GM19452 (cell line): Measurements from ENCODE around the gene UBE2L3.
"Not testable (repeated sequence)": the region's sequence is repeated elsewhere in the genome, so short reads cannot be mapped to it uniquely, and the experiment has no call there.

Source experiments
- ATAC-seq: cut with Tn5 transposase; IDR thresholded peaks from one replicate; pipeline ENCODE4 v1.9.1; 2021; ENCODE audit not compliant: unreplicated experiment

Gene UBE2L3

DNA sequence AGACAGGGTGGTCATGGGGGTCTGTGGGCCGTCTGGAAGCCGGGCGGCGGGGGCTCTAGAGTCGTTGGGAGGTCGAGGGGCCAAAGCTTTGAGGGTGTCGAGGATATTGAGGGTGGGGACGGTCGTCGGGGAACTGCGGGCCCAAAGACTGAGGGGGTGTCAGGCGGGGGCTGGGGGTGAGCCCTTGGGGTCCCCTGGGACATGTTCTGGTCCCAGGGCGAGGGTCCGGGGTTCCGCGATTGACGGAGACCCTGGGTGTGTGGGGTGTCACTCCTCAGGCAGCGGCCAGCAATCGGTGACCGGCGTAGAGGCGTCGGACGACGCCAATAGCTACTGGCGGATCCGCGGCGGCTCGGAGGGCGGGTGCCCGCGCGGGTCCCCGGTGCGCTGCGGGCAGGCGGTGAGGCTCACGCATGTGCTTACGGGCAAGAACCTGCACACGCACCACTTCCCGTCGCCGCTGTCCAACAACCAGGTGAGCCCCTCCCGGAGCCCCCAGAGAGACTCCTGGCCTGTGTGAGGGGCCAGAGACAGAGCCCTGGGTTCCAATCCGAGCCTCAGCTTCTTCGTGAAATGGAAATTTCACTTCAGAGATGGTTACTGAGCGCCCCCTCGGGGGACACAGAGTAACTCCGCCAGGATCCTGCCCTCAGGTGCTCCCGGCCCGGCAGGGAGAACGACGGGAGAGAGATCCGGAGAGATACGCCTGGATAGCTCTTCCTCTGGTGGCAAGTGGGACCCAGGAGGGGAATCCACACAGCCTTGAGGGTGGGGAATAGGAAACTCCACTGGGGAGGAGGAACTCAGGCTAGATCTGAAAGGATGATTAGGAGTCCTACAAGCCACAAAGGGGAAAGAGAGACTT, 75.3 kb downstream of the UBE2L3 start:
- ATAC-seq: no peak

GRCh38 chr22:21643533-21644357, 76.2 kb downstream of the UBE2L3 start:
- no peak for ATAC-seq

- not testable (repeated sequence) for ATAC-seq
Observed at GRCh38 chr22:21645513-21645912, 78.0 kb downstream of the UBE2L3 start.

DNA sequence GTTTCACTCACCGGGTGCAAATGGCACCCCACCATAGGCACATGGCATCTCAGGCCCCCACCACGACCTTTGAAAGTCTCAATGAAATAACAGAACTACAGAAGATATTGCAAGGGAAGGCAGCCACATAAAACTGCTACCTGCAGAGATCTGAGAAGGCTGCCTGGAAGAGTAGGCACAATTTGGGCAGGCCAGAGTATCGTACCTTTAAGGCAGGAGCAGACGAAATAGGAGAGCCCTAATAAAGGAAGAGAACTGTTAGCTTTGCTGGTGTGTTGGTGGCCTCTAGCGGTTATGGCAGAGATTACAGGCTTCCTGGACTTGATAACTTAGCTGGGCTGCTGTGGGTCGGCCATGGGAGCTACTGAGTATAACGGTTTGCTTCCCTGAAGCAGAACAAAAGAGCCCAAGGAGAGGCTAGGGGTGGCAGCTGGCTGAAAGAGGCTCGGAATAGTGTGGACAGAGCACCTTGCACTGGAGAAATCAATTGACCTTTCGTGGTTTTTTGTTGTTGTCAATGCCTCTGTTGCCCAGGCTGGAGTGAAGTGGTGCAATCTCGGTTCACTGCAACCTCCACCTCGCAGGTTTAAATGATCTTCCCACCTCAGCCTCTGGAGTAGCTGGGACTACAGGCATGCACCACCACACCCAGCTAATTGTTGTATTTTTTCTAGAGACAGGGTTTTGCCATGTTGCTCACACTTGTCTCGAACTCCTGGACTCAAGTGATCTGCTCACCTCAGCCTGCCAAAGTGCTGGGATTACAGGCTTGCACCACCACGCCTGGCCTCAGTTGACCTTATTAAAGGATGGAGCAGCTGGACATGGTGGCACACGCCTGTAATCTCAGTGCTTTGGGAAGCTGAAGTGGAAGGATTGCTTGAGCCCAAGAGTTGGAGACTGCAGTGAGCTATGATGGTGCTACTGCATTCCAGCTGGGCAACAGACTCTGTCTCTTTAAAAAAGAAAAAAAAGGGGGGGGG, 79.4 kb downstream of the UBE2L3 start:
- ATAC-seq: no peak

DNA sequence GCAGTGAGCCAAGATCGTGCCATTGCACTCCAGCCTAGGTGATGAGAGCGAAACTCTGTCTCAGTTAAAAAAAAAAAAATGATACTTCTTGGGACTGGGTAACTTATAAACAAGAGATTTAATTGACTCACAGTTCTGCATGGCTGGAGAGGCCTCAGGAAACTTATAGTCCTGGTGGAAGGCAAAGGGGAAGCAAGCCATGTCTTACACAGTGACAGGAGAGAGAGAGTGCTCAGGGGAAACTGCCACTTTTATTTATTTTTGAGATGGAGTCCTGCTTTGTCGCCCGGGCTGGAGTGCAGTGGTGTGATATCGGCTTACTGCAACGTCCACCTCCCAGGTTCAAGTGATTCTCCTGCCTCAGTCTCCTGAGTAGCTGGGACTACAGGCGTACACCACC, 82.8 kb downstream of the UBE2L3 start:
- no peak for ATAC-seq

DNA sequence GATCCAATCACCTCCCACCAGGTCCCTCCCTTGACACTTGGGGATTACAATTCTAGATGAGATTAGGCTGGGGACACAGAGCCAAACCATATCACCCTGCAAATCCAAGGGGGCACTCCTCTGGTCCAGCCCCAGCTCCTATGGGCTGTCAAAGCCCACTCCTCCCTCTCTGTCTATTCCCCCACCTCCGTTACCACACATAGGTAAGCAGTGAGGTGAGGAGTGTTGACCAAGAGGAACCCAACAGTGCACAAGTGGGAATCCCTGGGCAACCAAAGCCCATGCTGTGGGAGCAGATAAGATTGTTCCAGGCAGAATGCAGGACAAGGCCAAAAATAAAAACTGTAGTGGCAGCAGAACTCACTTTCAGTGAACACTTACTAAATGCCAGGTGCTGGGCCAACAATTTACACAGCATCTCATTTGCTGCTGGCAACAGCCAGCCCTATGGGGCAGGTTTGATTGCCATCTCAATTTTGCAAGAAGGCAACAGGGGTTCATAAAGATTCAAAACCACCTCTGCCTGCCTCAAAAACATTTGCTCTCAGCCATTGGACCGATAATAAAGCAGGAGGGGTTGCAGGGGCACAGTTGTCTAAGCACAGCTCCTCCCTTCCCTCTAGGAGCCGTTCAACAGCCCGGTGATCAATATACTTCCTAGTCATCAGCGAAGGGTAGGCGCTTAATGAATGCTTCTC, 83.5 kb downstream of the UBE2L3 start:
- no peak for ATAC-seq

GRCh38 chr22:21651521-21652009, 84.1 kb downstream of the UBE2L3 start:
- peak; percentile 27 for ATAC-seq

DNA sequence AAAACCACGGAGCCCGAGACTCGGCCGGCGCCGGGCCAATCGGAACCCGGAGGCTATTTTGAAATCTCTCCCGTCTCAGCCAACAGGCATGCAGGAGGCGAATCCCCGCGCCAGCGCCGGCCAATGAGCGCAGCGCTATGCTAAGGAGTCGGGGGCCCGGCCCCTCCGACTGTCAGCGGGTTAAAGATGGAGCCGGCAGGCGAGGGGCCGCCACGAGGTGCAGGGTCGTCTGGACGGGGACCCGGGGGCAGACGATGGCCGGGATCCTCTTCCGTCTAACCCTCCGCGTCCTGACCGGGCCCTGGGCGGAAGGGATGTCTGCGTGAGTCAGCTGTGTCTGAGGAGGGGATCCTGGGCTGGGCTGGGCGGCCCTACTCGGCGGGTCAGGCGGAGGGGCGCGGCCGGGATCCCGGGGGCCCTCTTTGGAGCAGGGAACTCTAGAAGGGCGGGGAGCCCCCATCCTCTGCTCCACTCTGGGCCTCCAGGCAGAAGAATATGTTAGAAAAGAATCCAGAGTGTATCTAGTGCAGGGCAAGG, 84.6 kb downstream of the UBE2L3 start:
- peak; percentile 82 for ATAC-seq

DNA sequence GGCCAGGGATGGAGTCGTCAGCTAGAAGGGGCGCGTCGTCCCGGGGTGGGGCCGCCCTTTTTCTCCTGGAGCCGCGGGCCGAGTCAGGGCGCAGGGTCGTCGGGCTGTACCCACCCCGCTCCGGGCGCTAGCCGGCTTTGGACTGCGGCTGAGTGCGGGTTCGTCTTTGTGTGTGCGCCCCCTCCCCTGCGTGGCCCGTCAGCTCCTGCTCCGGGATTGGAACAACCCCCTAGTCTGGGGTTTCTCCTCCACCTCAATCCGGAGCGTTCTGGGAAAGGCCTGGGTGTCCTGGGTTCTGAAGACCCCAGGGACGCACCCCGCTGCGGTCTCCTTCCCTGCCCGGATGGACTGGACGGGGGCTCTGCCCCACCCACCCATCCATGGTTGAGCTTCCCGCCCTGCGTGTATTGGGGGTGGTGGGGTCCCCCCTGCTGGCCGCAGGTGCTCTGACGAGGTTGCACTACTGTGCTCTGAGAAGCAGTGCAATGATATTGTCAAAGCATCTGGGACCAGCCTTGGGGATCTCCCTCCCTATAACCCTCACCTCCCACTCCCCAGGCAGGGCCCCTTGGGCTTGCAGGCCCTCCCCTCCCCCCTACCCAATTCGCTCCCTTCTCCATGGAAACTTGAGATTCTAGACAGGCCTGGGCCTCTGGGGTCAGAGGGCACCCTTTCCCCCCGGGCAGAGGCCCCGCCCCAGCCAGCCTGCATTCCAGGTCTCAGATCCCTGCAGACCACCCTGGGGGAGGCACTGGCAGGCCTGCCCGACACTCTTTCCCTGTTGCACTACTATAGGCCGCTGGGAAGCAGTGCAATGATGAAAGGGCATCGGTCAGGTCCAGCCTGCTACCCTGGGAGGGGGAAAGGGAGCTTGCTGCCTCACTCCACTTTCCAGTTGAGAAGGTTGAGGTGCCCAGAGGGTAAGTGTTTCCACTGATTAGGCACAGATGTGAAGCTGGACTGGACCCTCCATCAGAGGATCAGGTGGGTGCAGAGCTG, 85.3 kb downstream of the UBE2L3 start:
- ATAC-seq: no peak

DNA sequence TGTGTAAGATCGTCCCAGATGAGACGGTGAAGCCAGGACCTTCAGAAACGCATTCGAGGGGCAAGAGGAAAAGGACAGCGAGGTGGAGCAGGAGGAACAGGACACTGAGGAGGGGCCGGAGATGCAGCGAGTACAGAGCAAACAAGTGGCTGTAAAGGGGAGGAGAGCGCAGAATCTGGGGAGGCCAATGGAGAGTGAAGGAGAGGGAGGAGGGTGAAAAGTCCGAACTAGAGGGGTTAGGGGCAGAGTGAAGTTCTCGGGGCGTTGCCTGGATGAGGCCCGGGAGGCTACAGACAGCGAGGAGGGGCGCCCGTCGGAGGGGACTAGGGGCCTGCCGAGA, 89.5 kb downstream of the UBE2L3 start:
- ATAC-seq: no peak

- peak; percentile 78 for ATAC-seq
Observed at GRCh38 chr22:21657360-21658032, 90.0 kb downstream of the UBE2L3 start.

- no peak for ATAC-seq
Observed at GRCh38 chr22:21659864-21660525, 92.5 kb downstream of the UBE2L3 start.

- no peak for ATAC-seq
Observed at GRCh38 chr22:21660904-21661303, 93.4 kb downstream of the UBE2L3 start.

- ATAC-seq: no peak
Observed at GRCh38 chr22:21661991-21662390, 94.5 kb downstream of the UBE2L3 start.

- no peak for ATAC-seq
Observed at GRCh38 chr22:21663738-21664137, 96.2 kb downstream of the UBE2L3 start.

GRCh38 chr22:21665047-21665851, 97.7 kb downstream of the UBE2L3 start:
- ATAC-seq: no peak

DNA sequence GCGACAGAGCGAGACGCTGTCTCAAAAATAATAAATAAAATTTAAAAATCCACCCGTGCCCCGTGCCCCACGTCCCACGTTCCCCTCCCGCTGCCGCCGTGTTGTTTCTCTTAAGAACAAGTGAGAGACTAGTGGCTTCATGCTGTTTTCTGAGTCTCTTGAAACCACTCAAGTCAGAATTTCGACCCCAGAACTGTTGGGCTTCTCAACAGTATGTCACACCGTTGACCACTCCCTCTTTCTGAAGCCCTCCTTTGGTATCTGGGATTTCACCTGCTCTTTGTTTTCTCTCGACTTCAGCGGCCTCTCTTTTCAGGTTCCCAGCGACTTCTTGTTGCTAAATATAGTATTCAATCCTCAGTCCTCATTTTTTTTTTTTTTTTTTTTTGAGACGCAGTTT, 99.3 kb downstream of the UBE2L3 start:
- no peak for ATAC-seq
